Fibroblast of pulmonary artery (primary cell): ENCODE data around the gene PODXL.

Source experiments
- DNase-seq: peaks from one replicate; pipeline ENCODE4 v3.0.0-alpha.2; 2010; ENCODE audit warnings: low read depth
- H3K4me3 ChIP-seq: replicated peaks from 2 replicates; pipeline ENCODE4 v1.5.1; 2011; ENCODE audit warnings: low read depth, mild to moderate bottlenecking, control low read depth, low read length, moderate library complexity
- CTCF ChIP-seq: IDR thresholded peaks from 2 replicates; pipeline ENCODE4 v1.5.1; 2011; ENCODE audit warnings: mild to moderate bottlenecking, control low read depth, low read length, inconsistent platforms; ENCODE audit errors: missing control alignments

The PODXL gene

GRCh38 chr7:131455546-131455945 is 100.9 kb downstream of the PODXL start:
- DNase-seq: no peak
- H3K4me3 ChIP-seq: no peak overlapping the region
- no peak for TF ChIP-seq CTCF

GRCh38 chr7:131455001-131455400 is 101.4 kb downstream of the PODXL start:
- no peak for DNase-seq
- no peak overlapping the region for H3K4me3 ChIP-seq
- TF ChIP-seq CTCF: no peak

GRCh38 chr7:131454498-131454897 is 101.9 kb downstream of the PODXL start:
- DNase-seq: no peak
- TF ChIP-seq CTCF: no peak
- H3K4me3 ChIP-seq: no peak overlapping the region
